Effector memory CD8-positive, alpha-beta T cell (primary cell): Measurements from ENCODE around the gene SMYD3.
"Not testable (repeated sequence)": the region's sequence is repeated elsewhere in the genome, so short reads cannot be mapped to it uniquely, and the experiment has no call there.

ENCODE experiments used
- ATAC-seq: fragments of 150-1000 bp; cut with Tn5 transposase; replicated peaks from 2 replicates; pipeline ENCODE4 v1.10.0; 2021; ENCODE audit warnings: mild to moderate bottlenecking, moderate library complexity
- DNase-seq, 3 experiments: peaks; one replicate each; pipeline ENCODE4 v3.0.0; 2021
- H3K27ac Mint-ChIP-seq, 2 donors: one replicate each; pipeline ENCODE4 v1.8.0; 2022; ENCODE audit warnings: mild to moderate bottlenecking in 2 of 2, mixed read lengths in 2 of 2, moderate library complexity in 2 of 2
- H3K27me3 Mint-ChIP-seq, 2 donors: one replicate each; pipeline ENCODE4 v1.8.0; 2022; ENCODE audit warnings: mixed read lengths in 2 of 2
- H3K36me3 Mint-ChIP-seq: one replicate; pipeline ENCODE4 v1.8.0; 2022; ENCODE audit warnings: mild to moderate bottlenecking, moderate library complexity, mixed read lengths; ENCODE audit not compliant: insufficient read depth
- H3K4me1 Mint-ChIP-seq, 2 donors: one replicate each; pipeline ENCODE4 v1.8.0; 2022; ENCODE audit warnings: low read depth in 2 of 2, mixed read lengths in 2 of 2
- H3K4me3 Mint-ChIP-seq, 2 donors: one replicate each; pipeline ENCODE4 v1.8.0; 2022; ENCODE audit warnings: mild to moderate bottlenecking in 2 of 2, mixed read lengths in 2 of 2, moderate library complexity in 2 of 2
- H3K9me3 Mint-ChIP-seq, 2 donors: one replicate each; pipeline ENCODE4 v1.8.0; 2022; ENCODE audit warnings: mixed read lengths in 2 of 2

Gene SMYD3

GRCh38 chr1:245823408-245824147 lies 683.5 kb downstream of the SMYD3 start:
- Mint-ChIP-seq H3K9me3 (peaks cover 3 to 9% of the 10 kb centered on the region in 2 donors), H3K36me3 (no peaks in the 10 kb centered on the region), H3K27ac (no peak overlapping the region), H3K4me3 (no peak overlapping the region), H3K27me3 (no peaks in the 10 kb centered on the region), H3K4me1 (no peaks in the 10 kb centered on the region)
- ATAC-seq (no peak), DNase-seq (no peak)

GRCh38 chr1:245822996-245823395 lies 684.1 kb downstream of the SMYD3 start:
- H3K27me3 Mint-ChIP-seq = no peaks in the 10 kb centered on the region
- no peaks in the 10 kb centered on the region for H3K4me1 Mint-ChIP-seq
- no peak for ATAC-seq
- H3K4me3 Mint-ChIP-seq = no peak overlapping the region
- H3K9me3 Mint-ChIP-seq = peaks cover 5 to 9% of the 10 kb centered on the region in 2 donors
- H3K36me3 Mint-ChIP-seq = no peaks in the 10 kb centered on the region
- H3K27ac Mint-ChIP-seq = no peak overlapping the region
- no peak for DNase-seq

- DNase-seq, H3K4me1 Mint-ChIP-seq, H3K36me3 Mint-ChIP-seq, H3K27ac Mint-ChIP-seq, H3K9me3 Mint-ChIP-seq, H3K27me3 Mint-ChIP-seq, ATAC-seq, H3K4me3 Mint-ChIP-seq: not testable (repeated sequence)
Measured at GRCh38 chr1:245818363-245818762, 688.7 kb downstream of the SMYD3 start.

DNA sequence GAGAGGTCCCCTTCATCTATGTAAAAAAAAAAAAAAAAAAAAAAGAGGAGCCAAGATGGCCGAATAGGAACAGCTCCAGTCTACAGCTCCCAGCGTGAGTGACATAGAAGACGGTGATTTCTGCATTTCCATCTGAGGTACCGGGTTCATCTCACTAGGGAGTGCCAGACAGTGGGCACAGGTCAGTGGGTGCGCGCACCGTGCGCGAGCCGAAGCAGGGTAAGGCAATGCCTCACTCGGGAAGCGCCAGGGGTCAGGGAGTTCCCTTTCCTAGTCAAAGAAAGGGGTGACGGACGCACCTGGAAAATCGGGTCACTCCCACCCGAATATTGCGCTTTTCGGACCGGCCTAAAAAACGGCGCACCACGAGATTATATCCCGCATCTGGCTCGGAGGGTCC lies 690.6 kb downstream of the SMYD3 start:
- not testable (repeated sequence) for H3K27ac Mint-ChIP-seq, DNase-seq, H3K4me1 Mint-ChIP-seq, H3K4me3 Mint-ChIP-seq, ATAC-seq, H3K27me3 Mint-ChIP-seq, H3K9me3 Mint-ChIP-seq, H3K36me3 Mint-ChIP-seq

- ATAC-seq (no peak), DNase-seq (no peak)
- Mint-ChIP-seq H3K36me3 (no peaks in the 10 kb centered on the region), H3K27me3 (no peaks in the 10 kb centered on the region), H3K4me1 (peaks cover 0 to 6% of the 10 kb centered on the region in 2 donors), H3K9me3 (peaks cover 0 to 2% of the 10 kb centered on the region in 2 donors), H3K4me3 (no peak overlapping the region), H3K27ac (no peak overlapping the region)
Measured at GRCh38 chr1:245814651-245815050, 692.4 kb downstream of the SMYD3 start.

- H3K4me3 Mint-ChIP-seq = no peak overlapping the region
- ATAC-seq (no peak), DNase-seq (no peak)
- no peaks in the 10 kb centered on the region for H3K27me3 Mint-ChIP-seq
- peaks cover 2% of the 10 kb centered on the region for H3K36me3 Mint-ChIP-seq
- H3K4me1 Mint-ChIP-seq = peaks cover 9 to 26% of the 10 kb centered on the region in 2 donors
- peak overlapping the region; percentile 41 to 47 for H3K27ac Mint-ChIP-seq
- H3K9me3 Mint-ChIP-seq = no peaks in the 10 kb centered on the region
Measured at GRCh38 chr1:245812278-245812677, 694.8 kb downstream of the SMYD3 start.

GRCh38 chr1:245810789-245811337 lies 696.2 kb downstream of the SMYD3 start:
- peak overlapping the region; percentile 23 to 96 for H3K27ac Mint-ChIP-seq

DNA sequence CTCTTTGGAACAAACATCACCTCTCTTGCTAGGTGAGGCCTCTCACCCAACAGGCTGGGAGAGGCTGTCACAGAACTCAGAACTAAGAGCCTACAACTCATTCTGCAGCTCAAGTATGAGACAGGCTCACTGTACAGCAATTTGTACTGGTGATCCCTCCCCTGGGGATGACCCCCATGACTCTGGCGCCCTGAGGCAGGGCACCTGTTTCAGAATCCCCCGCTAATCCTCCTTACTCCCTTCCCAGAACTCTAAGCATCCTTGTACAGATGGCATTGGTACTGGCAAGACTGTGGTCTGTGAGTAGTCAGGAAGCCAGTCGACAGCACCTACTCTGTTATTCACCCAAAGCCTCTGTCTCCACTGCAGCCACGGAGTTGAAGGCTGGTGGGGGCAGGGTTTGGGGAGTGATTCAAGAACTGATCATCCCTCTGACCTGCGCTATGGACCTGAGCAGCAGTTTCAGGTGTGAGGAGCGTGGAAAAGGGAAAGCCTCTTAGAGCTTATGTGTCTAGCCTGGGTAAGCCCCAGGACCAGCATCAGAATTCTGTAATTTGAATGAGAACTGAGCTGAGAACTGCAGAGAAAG lies 696.8 kb downstream of the SMYD3 start:
- no peak overlapping the region for H3K4me3 Mint-ChIP-seq
- peaks cover 12 to 30% of the 10 kb centered on the region in 2 donors for H3K4me1 Mint-ChIP-seq
- ATAC-seq = no peak
- peak overlapping the region; percentile 23 to 96 for H3K27ac Mint-ChIP-seq
- H3K27me3 Mint-ChIP-seq = no peaks in the 10 kb centered on the region
- peaks cover 8% of the 10 kb centered on the region for H3K36me3 Mint-ChIP-seq
- H3K9me3 Mint-ChIP-seq = no peaks in the 10 kb centered on the region
- DNase-seq = no peak

More at GRCh38 chr1:245810789-245811337, 696.2 kb downstream of the SMYD3 start:
- H3K27me3 Mint-ChIP-seq = no peaks in the 10 kb centered on the region
- ATAC-seq (no peak), DNase-seq (no peak)
- no peak overlapping the region for H3K4me3 Mint-ChIP-seq
- H3K4me1 Mint-ChIP-seq = peaks cover 12 to 30% of the 10 kb centered on the region in 2 donors
- peaks cover 8% of the 10 kb centered on the region for H3K36me3 Mint-ChIP-seq
- H3K9me3 Mint-ChIP-seq = no peaks in the 10 kb centered on the region

DNA sequence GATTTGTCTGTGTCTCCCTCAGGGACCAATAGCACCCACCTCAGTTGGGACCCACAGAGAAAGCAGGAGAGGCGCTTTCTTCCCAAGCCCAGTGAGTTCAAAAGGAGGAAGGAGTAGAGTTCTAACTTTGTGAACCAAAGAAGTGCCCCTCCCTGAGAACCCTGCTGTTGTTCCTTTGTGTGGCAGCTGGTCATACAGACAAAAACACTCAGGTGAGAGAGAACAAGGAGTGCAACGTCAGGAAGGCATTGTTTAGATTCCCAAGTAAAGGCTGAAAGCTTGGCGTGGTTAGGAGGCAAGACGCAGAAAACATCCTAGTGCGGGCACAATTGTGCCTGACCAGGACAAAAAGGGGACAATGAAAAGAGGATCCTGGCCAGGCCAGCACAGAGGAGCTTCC lies 697.7 kb downstream of the SMYD3 start:
- Mint-ChIP-seq H3K27me3 (no peaks in the 10 kb centered on the region), H3K4me3 (no peak overlapping the region), H3K4me1 (peaks cover 12 to 30% of the 10 kb centered on the region in 2 donors), H3K9me3 (no peaks in the 10 kb centered on the region), H3K27ac (peak overlapping the region in 1 of 2 donors; percentile 96), H3K36me3 (peaks cover 8% of the 10 kb centered on the region)
- DNase-seq (no peak), ATAC-seq (no peak)

DNA sequence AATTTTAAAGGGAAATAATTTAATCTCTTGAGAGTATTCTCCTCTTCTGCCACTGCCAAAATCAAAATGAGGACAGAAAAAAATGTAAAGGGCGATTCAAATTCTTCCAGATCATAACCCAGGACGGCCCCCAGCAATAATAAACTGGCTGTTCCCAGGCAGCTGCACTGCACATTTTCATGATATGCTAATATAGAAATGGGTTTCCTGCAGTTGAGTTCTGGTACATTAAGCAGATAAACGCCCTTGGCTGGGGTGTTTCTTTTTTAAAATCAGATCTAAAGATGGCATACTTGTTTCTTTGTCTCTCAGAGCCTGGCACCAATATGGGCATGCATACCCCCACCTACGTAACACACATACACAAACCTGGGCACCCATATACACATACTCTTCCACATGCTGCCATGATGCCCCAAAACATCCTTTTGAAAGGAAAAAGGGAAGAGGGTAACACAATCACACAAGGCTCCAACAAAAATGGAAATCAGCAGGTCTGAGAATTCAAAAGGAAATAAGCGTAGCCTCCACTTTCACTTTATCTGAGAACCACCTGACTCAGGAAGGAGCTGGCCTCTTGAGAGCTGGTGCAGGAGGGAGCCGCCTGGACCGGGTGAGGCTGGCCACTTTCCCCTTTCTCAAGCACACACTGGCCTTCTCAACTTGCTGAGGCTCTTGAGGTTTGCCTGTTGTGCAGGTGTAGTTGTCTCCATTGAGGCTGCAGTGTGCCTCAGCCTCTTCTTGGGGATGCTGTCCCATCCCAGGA lies 698.9 kb downstream of the SMYD3 start:
- Mint-ChIP-seq H3K27me3 (no peaks in the 10 kb centered on the region), H3K4me1 (peaks cover 12 to 30% of the 10 kb centered on the region in 2 donors), H3K4me3 (peak overlapping the region; percentile 51 to 70), H3K27ac (peak overlapping the region; percentile 70 to 96), H3K9me3 (no peaks in the 10 kb centered on the region), H3K36me3 (peaks cover 8% of the 10 kb centered on the region)
- DNase-seq (no peak), ATAC-seq (no peak)

DNA sequence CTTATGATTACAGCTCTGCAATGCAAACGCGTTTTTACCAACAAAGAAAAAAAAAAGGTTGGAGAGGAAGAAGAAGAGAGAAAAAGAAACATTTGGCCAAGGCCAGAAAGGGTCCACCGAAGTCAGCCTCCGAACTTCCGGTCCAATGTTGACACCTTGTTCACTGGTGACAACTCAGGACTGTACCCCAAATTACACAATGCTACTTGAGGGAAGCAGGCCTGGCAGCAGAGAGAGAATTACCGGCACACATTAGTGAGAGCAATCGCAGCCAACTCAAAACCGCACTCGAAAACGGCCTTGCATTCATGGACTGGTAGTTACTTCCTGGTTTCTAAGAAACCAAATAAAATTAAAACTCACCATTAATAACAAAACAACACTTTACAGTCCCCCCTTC lies 699.8 kb downstream of the SMYD3 start:
- DNase-seq = no peak
- peak; percentile 51 for ATAC-seq
- H3K4me3 Mint-ChIP-seq = peak overlapping the region; percentile 37 to 70
- H3K27ac Mint-ChIP-seq = peak overlapping the region; percentile 70 to 96
- peaks cover 12 to 30% of the 10 kb centered on the region in 2 donors for H3K4me1 Mint-ChIP-seq
- no peaks in the 10 kb centered on the region for H3K27me3 Mint-ChIP-seq
- H3K9me3 Mint-ChIP-seq = no peaks in the 10 kb centered on the region
- H3K36me3 Mint-ChIP-seq = peaks cover 8% of the 10 kb centered on the region

DNA sequence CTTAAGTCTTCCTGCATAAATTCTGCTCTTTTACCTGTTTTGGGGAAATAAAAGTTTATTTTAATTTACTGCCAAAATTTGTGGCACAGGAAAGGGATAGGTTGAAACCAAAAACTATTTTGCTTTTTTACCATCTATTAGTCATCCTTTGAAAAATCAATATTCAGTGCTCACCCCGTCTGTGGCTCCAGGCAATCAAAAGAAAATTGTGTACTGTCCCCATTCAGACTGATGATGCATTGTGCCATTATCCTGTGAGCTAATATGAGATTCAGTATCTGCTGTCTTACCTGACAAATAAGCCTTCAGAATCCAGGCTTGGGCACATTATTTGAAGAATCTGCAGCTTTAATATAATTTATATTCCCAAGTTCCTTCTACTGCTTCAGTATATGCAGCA lies 701.5 kb downstream of the SMYD3 start:
- H3K36me3 Mint-ChIP-seq = peaks cover 8% of the 10 kb centered on the region
- H3K27ac Mint-ChIP-seq = no peak overlapping the region
- H3K27me3 Mint-ChIP-seq = no peaks in the 10 kb centered on the region
- peaks cover 12 to 29% of the 10 kb centered on the region in 2 donors for H3K4me1 Mint-ChIP-seq
- no peak overlapping the region for H3K4me3 Mint-ChIP-seq
- ATAC-seq = no peak
- H3K9me3 Mint-ChIP-seq = no peaks in the 10 kb centered on the region
- no peak for DNase-seq

GRCh38 chr1:245804696-245805095 lies 702.4 kb downstream of the SMYD3 start:
- Mint-ChIP-seq H3K9me3 (no peaks in the 10 kb centered on the region), H3K4me3 (no peak overlapping the region), H3K36me3 (peaks cover 8% of the 10 kb centered on the region), H3K4me1 (peaks cover 12 to 24% of the 10 kb centered on the region in 2 donors), H3K27me3 (no peaks in the 10 kb centered on the region), H3K27ac (no peak overlapping the region)
- ATAC-seq (no peak), DNase-seq (no peak)
